SK-N-SH (cell line): Measurements from ENCODE around the gene IKZF4. TPM values are rescaled to one million over a fixed set of nuclear protein-coding genes. Genes with fewer than 3 reads are reported as not detected.

Experiments used
- CTCF ChIA-PET: fragments of 300-600, 350-600 bp; formaldehyde crosslinking; extraction: SDS; loops from one replicate; lab custom pipeline; 2021; lab: Yijun Ruan, JAX
- POLR2A ChIA-PET: fragments of 350-600 bp; sonication (Branson Sonifier 250); formaldehyde crosslinking; extraction: SDS; loops from one replicate; lab custom pipeline; 2020; ENCODE audit warnings: antibody characterized with exemption, inconsistent platforms; lab: Yijun Ruan, JAX
- DNase-seq: peaks from one replicate; pipeline ENCODE4 v3.0.0; 2012
- H2AFZ ChIP-seq: fragments of 200-600 bp; sonication (generic); 2 replicates; pipeline ENCODE4 v1.8.1; 2016; ENCODE audit warnings: antibody characterized with exemption, mild to moderate bottlenecking, low read depth
- H3F3A ChIP-seq: fragments of 200-600 bp; sonication (generic); replicated peaks from 2 replicates; pipeline ENCODE3; 2016; ENCODE audit warnings: antibody characterized with exemption, mild to moderate bottlenecking; ENCODE audit not compliant: insufficient read depth
- H3K27ac ChIP-seq, 2 experiments: fragments of 200-500 bp in 1 of 2; fragments of 200-600 bp in 1 of 2; sonication (Bioruptor generic) in 1 of 2; sonication (generic), shearing (Covaris generic) in 1 of 2; 2 replicates each; pipeline versions ENCODE4 v1.5.1 to v1.6.1; 2014 to 2016; ENCODE audit warnings: low read depth in 2 of 2, inconsistent platforms in 1 of 2, low read length in 1 of 2, mild to moderate bottlenecking in 1 of 2, mixed read lengths in 1 of 2
- H3K27me3 ChIP-seq: fragments of 200-600 bp; sonication (generic), shearing (Covaris generic); 2 replicates; pipeline ENCODE4 v1.6.1; 2016; ENCODE audit warnings: mixed run types; ENCODE audit not compliant: insufficient read depth
- H3K36me3 ChIP-seq, 2 experiments: fragments of 200-500 bp in 1 of 2; fragments of 200-600 bp in 1 of 2; sonication (Bioruptor generic) in 1 of 2; sonication (generic) in 1 of 2; replicated peaks in 1 of 2; 2 replicates each; pipeline versions ENCODE3 to v1.5.1; 2014 to 2016; ENCODE audit warnings: low read length in 1 of 2, mild to moderate bottlenecking in 1 of 2; ENCODE audit not compliant: insufficient read depth in 2 of 2, control insufficient read depth in 1 of 2
- H3K4me1 ChIP-seq, 2 experiments: fragments of 200-500 bp in 1 of 2; fragments of 200-600 bp in 1 of 2; sonication (Bioruptor generic) in 1 of 2; sonication (generic), shearing (Covaris generic) in 1 of 2; 2 replicates each; pipeline versions ENCODE4 v1.5.1 to v1.6.1; 2014 to 2016; ENCODE audit warnings: low read depth in 1 of 2, low read length in 1 of 2, mixed run types in 1 of 2; ENCODE audit not compliant: insufficient read depth in 2 of 2, control insufficient read depth in 1 of 2
- H3K4me2 ChIP-seq: fragments of 200-600 bp; sonication (generic), shearing (Covaris generic); 2 replicates; pipeline ENCODE4 v1.6.1; 2017; ENCODE audit warnings: mixed run types
- H3K4me3 ChIP-seq, 2 experiments: fragments of 200-500 bp in 1 of 2; fragments of 200-600 bp in 1 of 2; sonication (Bioruptor generic) in 1 of 2; sonication (generic), shearing (Covaris generic) in 1 of 2; 2 replicates each; pipeline versions ENCODE4 v1.5.1 to v1.8.1; 2014 to 2016; ENCODE audit warnings: low read depth in 2 of 2, inconsistent platforms in 1 of 2, low read length in 1 of 2, mild to moderate bottlenecking in 1 of 2, mixed read lengths in 1 of 2, moderate library complexity in 1 of 2
- H3K79me2 ChIP-seq: fragments of 200-600 bp; sonication (generic); 2 replicates; pipeline ENCODE4 v1.8.1; 2017; ENCODE audit warnings: mild to moderate bottlenecking; ENCODE audit not compliant: insufficient read depth
- H3K9ac ChIP-seq: fragments of 200-600 bp; sonication (generic); 2 replicates; pipeline ENCODE4 v1.6.1; 2017; ENCODE audit warnings: mixed run types
- H3K9me2 ChIP-seq: fragments of 200-600 bp; sonication (generic); 2 replicates; pipeline ENCODE4 v1.6.1; 2017; ENCODE audit warnings: mixed run types
- H3K9me3 ChIP-seq: fragments of 200-600 bp; sonication (generic); 2 replicates; pipeline ENCODE4 v1.6.1; 2017; ENCODE audit warnings: mixed run types, mild to moderate bottlenecking, moderate library complexity
- H4K20me1 ChIP-seq: fragments of 200-600 bp; sonication (generic); 2 replicates; pipeline ENCODE4 v1.6.1; 2017; ENCODE audit warnings: mild to moderate bottlenecking, mixed run types; ENCODE audit not compliant: insufficient read depth
- CHD2 ChIP-seq: fragments of 150-350 bp; IDR thresholded peaks from 2 replicates; pipeline ENCODE4 v1.6.1; 2018; ENCODE audit warnings: low read length; ENCODE audit not compliant: partially characterized antibody
- EZH2phosphoT487 ChIP-seq: fragments of 200-600 bp; sonication (generic); IDR thresholded peaks from 2 replicates; pipeline ENCODE4 v1.6.1; 2017; ENCODE audit warnings: low read depth, mixed run types, mild to moderate bottlenecking, antibody characterized with exemption, moderate library complexity, borderline replicate concordance
- FOXJ3 ChIP-seq: sonication (generic); formaldehyde crosslinking; IDR thresholded peaks from 2 replicates; pipeline ENCODE4 v1.5.1; 2020; ENCODE audit warnings: mild to moderate bottlenecking, missing genetic modification reagents
- GABPA ChIP-seq: IDR thresholded peaks from 2 replicates; pipeline ENCODE4 v1.4.0; 2012; ENCODE audit warnings: low read depth, mild to moderate bottlenecking
- MEF2A ChIP-seq: IDR thresholded peaks from 2 replicates; pipeline ENCODE4 v1.4.0; 2012; ENCODE audit warnings: low read depth, borderline replicate concordance
- NRF1 ChIP-seq: IDR thresholded peaks from 2 replicates; pipeline ENCODE4 v1.6.1; 2012; ENCODE audit warnings: low read depth, mild to moderate bottlenecking, low read length
- POLR2AphosphoS5 ChIP-seq: IDR thresholded peaks from 2 replicates; pipeline ENCODE4 v1.6.1; 2012; ENCODE audit warnings: low read depth, low read length
- RAD21 ChIP-seq: IDR thresholded peaks from 2 replicates; pipeline ENCODE4 v1.6.1; 2012; ENCODE audit warnings: mild to moderate bottlenecking, low read length
- RFX5 ChIP-seq: IDR thresholded peaks from 2 replicates; pipeline ENCODE4 v1.6.1; 2012; ENCODE audit warnings: mild to moderate bottlenecking, improper control_type of control experiment, low read length
- RXRA ChIP-seq: IDR thresholded peaks from 2 replicates; pipeline ENCODE4 v1.4.0; 2012; ENCODE audit warnings: low read depth, mild to moderate bottlenecking, borderline replicate concordance
- SIN3A ChIP-seq: IDR thresholded peaks from 2 replicates; pipeline ENCODE4 v1.6.1; 2012; ENCODE audit warnings: low read depth, mild to moderate bottlenecking, low read length, moderate library complexity, borderline replicate concordance
- TCF12 ChIP-seq: IDR thresholded peaks from 2 replicates; pipeline ENCODE4 v1.4.0; 2012
- TEAD4 ChIP-seq: IDR thresholded peaks from 2 replicates; pipeline ENCODE4 v1.4.0; 2012; ENCODE audit warnings: mild to moderate bottlenecking, borderline replicate concordance; ENCODE audit not compliant: insufficient read depth
- WGBS: methylation state at CpG from one replicate; pipeline ENCODE4 v1.1.6; 2017; ENCODE audit warnings: low lambda C conversion rate; 5-methylcytosine and 5-hydroxymethylcytosine counted together
- polyA plus RNA-seq, 3 experiments: library from polyadenylated mRNA; depleted of rRNA; stranded (reverse); fragments of >200 nt; gene quantifications; 2 replicates each; pipeline ENCODE4 v1.2.3, GENCODE V29; 2012
- TF ChIP-seq, protein P1 (sequence below): fragments of 150-350 bp; IDR thresholded peaks from 2 replicates; pipeline ENCODE4 v1.6.1; 2017; ENCODE audit warnings: antibody characterized with exemption, low read length, low read depth, borderline replicate concordance
- TF ChIP-seq, protein P2 (sequence below): IDR thresholded peaks from 2 replicates; pipeline ENCODE4 v1.4.0; 2012; ENCODE audit warnings: low read depth, borderline replicate concordance
- TF ChIP-seq, protein P3 (sequence below): IDR thresholded peaks from 2 replicates; pipeline ENCODE4 v1.6.1; 2012; ENCODE audit warnings: mild to moderate bottlenecking, low read depth, low read length, moderate library complexity
- TF ChIP-seq, protein P4 (sequence below): fragments of 200-600 bp; sonication (generic); IDR thresholded peaks from 2 replicates; pipeline ENCODE4 v1.6.1; 2017; ENCODE audit warnings: antibody characterized with exemption, mild to moderate bottlenecking, moderate library complexity

Gene IKZF4
- polyA plus RNA-seq, 1 of the 3 experiments (the other 2 are of a cell fraction) = 3.9 TPM

DNA sequence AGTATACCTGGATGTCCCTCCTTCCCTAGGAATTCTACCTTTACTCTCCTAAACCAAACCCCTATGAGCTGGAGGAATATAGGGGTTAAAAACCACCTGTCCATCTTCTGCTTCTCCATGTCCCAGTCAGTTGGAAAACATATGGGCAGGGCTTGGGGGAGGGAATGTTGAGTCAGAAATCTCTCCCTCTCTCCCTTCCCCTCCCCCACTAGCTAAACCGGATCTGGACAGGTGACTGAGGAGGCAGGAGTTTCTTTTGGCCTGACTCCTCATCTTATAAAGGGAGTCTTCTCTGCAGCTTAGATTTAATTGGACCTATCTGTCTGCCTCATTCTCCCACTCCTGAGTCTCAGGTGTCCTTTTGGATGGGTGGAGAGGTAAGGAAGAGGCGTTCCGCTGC is 65.3 kb downstream of the IKZF4 start:
- H3K27ac ChIP-seq = no peak overlapping the region

DNA sequence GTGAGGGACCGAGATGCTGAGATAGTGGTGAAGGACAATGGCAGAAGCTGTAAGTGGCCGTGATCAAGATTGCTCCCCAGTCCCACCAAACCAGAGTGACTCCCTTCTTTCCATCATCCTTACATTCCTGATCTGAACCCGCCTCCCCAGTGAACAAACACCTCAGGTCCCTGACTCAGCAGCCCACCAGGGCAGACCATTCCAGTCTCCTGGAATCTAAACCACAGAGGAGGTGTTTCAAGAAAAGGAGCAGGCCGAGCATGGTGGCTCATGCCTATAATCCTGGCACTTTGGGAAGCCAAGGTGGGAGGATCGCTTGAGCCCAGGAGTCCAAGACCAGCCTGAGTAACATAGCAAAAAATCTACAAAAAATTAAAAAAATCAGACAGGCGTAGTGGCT is 65.8 kb downstream of the IKZF4 start:
- Histone ChIP-seq H3K36me3 (no peaks in the 10 kb centered on the region), H3K4me2 (no peak overlapping the region), H2AFZ (no peak overlapping the region), H3K27ac (no peak overlapping the region), H3K9ac (no peak overlapping the region), H3K79me2 (no peaks in the 10 kb centered on the region), H3K4me1 (no peaks in the 10 kb centered on the region), H3F3A (no peaks in the 10 kb centered on the region), H4K20me1 (no peaks in the 10 kb centered on the region), H3K9me2 (no peaks in the 10 kb centered on the region), H3K9me3 (no peaks in the 10 kb centered on the region), H3K4me3 (no peak overlapping the region), H3K27me3 (no peaks in the 10 kb centered on the region)
- DNase-seq = no peak
- WGBS = 83% methylated on average over 6 of the region's 6 CpGs
- CTCF ChIA-PET = interaction anchor here (2.8 kb wide), 1 partner anchor 18 kb away, joined by 7 read pairs; the partner anchor contains the start of gene PA2G4
- POLR2A ChIA-PET = no interaction called here
- TF ChIP-seq, protein P1, sequence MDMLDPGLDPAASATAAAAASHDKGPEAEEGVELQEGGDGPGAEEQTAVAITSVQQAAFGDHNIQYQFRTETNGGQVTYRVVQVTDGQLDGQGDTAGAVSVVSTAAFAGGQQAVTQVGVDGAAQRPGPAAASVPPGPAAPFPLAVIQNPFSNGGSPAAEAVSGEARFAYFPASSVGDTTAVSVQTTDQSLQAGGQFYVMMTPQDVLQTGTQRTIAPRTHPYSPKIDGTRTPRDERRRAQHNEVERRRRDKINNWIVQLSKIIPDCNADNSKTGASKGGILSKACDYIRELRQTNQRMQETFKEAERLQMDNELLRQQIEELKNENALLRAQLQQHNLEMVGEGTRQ = no peak
- TF ChIP-seq SIN3A (no peak), RXRA (no peak), MEF2A (no peak), EZH2phosphoT487 (no peak), TEAD4 (no peak), TCF12 (no peak), RAD21 (no peak), FOXJ3 (no peak), NRF1 (no peak), POLR2AphosphoS5 (no peak), GABPA (no peak), CHD2 (no peak), RFX5 (no peak)
- TF ChIP-seq, protein P2, sequence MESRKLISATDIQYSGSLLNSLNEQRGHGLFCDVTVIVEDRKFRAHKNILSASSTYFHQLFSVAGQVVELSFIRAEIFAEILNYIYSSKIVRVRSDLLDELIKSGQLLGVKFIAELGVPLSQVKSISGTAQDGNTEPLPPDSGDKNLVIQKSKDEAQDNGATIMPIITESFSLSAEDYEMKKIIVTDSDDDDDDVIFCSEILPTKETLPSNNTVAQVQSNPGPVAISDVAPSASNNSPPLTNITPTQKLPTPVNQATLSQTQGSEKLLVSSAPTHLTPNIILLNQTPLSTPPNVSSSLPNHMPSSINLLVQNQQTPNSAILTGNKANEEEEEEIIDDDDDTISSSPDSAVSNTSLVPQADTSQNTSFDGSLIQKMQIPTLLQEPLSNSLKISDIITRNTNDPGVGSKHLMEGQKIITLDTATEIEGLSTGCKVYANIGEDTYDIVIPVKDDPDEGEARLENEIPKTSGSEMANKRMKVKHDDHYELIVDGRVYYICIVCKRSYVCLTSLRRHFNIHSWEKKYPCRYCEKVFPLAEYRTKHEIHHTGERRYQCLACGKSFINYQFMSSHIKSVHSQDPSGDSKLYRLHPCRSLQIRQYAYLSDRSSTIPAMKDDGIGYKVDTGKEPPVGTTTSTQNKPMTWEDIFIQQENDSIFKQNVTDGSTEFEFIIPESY = no peak
- TF ChIP-seq, protein P3, sequence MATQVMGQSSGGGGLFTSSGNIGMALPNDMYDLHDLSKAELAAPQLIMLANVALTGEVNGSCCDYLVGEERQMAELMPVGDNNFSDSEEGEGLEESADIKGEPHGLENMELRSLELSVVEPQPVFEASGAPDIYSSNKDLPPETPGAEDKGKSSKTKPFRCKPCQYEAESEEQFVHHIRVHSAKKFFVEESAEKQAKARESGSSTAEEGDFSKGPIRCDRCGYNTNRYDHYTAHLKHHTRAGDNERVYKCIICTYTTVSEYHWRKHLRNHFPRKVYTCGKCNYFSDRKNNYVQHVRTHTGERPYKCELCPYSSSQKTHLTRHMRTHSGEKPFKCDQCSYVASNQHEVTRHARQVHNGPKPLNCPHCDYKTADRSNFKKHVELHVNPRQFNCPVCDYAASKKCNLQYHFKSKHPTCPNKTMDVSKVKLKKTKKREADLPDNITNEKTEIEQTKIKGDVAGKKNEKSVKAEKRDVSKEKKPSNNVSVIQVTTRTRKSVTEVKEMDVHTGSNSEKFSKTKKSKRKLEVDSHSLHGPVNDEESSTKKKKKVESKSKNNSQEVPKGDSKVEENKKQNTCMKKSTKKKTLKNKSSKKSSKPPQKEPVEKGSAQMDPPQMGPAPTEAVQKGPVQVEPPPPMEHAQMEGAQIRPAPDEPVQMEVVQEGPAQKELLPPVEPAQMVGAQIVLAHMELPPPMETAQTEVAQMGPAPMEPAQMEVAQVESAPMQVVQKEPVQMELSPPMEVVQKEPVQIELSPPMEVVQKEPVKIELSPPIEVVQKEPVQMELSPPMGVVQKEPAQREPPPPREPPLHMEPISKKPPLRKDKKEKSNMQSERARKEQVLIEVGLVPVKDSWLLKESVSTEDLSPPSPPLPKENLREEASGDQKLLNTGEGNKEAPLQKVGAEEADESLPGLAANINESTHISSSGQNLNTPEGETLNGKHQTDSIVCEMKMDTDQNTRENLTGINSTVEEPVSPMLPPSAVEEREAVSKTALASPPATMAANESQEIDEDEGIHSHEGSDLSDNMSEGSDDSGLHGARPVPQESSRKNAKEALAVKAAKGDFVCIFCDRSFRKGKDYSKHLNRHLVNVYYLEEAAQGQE = no peak
- TF ChIP-seq, protein P4, sequence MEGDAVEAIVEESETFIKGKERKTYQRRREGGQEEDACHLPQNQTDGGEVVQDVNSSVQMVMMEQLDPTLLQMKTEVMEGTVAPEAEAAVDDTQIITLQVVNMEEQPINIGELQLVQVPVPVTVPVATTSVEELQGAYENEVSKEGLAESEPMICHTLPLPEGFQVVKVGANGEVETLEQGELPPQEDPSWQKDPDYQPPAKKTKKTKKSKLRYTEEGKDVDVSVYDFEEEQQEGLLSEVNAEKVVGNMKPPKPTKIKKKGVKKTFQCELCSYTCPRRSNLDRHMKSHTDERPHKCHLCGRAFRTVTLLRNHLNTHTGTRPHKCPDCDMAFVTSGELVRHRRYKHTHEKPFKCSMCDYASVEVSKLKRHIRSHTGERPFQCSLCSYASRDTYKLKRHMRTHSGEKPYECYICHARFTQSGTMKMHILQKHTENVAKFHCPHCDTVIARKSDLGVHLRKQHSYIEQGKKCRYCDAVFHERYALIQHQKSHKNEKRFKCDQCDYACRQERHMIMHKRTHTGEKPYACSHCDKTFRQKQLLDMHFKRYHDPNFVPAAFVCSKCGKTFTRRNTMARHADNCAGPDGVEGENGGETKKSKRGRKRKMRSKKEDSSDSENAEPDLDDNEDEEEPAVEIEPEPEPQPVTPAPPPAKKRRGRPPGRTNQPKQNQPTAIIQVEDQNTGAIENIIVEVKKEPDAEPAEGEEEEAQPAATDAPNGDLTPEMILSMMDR = no peak

More for the DNA sequence above, 65.3 kb downstream of the IKZF4 start:
- no peak for TF ChIP-seq RFX5
- TF ChIP-seq, protein P1 = no peak
- Histone ChIP-seq H3F3A (no peaks in the 10 kb centered on the region), H3K79me2 (no peaks in the 10 kb centered on the region), H3K4me2 (no peak overlapping the region), H3K9me3 (no peaks in the 10 kb centered on the region), H3K27me3 (no peaks in the 10 kb centered on the region), H3K4me3 (no peak overlapping the region), H2AFZ (no peak overlapping the region), H3K9ac (no peak overlapping the region), H3K36me3 (no peaks in the 10 kb centered on the region), H3K4me1 (no peaks in the 10 kb centered on the region), H4K20me1 (no peaks in the 10 kb centered on the region), H3K9me2 (no peaks in the 10 kb centered on the region)
- ChIA-PET CTCF (interaction anchor here (1.6 to 2.8 kb wide), 2 partner anchors 10 to 19 kb away, joined by 4 to 7 read pairs; partner anchors contain the start of gene PA2G4), POLR2A (no interaction called here)
- no peak for DNase-seq
- 95% methylated on average over 3 of the region's 3 CpGs for WGBS
